Measurements from ENCODE around the gene LSM2. TPM values are rescaled to one million over a fixed set of nuclear protein-coding genes. Genes with fewer than 3 reads are reported as not detected.

Gene LSM2
- total RNA-seq, 1 donor from 2014 or later, result 35.7 TPM

DNA sequence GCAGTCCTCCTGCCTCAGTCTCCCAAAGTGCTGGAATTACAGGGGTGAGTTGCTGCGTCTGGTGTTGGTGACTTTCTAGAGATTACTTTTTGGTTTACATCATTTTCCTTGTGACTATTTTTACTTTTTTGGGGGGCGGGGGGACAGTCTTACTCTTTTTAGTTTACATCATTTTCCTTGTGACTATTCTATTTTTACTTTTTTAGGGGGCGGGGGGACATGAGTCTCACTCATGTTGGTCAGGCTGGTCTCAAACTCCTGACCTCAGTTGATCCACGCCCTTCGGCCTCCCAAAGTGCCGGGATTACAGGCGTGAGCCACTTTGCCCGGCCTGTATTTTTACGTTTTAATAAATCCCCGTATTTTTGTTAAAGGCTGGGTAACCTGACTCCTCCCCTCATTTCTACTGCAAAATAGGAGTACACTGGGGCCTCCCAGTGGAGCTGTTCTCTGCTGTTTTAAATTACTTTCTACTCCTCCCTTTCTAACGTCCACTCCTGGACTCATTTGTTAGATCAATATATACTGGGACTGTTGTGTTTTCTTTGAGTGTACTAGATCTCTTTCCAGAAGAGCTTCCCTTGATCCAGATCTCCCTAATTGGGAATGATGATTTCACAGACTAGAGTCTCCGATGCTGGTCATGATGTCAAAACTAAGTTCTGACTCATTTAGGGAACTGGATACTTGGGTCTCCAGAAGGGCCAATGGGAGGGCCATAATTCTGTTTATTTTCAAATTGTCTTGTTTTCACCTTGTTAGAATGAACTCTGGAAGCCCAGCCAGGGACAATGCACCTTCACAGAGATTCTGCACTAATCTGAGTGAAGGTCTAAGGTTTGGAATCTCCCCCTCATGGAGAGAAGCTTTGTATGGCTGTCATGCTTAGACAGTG lies 30.0 kb upstream of the LSM2 start:
- TF ChIP-seq, protein P1, sequence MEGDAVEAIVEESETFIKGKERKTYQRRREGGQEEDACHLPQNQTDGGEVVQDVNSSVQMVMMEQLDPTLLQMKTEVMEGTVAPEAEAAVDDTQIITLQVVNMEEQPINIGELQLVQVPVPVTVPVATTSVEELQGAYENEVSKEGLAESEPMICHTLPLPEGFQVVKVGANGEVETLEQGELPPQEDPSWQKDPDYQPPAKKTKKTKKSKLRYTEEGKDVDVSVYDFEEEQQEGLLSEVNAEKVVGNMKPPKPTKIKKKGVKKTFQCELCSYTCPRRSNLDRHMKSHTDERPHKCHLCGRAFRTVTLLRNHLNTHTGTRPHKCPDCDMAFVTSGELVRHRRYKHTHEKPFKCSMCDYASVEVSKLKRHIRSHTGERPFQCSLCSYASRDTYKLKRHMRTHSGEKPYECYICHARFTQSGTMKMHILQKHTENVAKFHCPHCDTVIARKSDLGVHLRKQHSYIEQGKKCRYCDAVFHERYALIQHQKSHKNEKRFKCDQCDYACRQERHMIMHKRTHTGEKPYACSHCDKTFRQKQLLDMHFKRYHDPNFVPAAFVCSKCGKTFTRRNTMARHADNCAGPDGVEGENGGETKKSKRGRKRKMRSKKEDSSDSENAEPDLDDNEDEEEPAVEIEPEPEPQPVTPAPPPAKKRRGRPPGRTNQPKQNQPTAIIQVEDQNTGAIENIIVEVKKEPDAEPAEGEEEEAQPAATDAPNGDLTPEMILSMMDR (IDR thresholded peaks at IDR 0.05), result peak; percentile 60
- Mint-ChIP-seq H3K4me1 (ENCODE audit: low read depth) (peaks cover 42% of the 10 kb centered on the region), H3K27ac (ENCODE audit: unreplicated experiment) (peak overlapping the region; percentile 97), H3K27me3 (ENCODE audit: low read depth) (no peaks in the 10 kb centered on the region), H3K4me3 (ENCODE audit: unreplicated experiment) (peak overlapping the region; percentile 95), H3K9me3 (ENCODE audit: low read depth) (no peaks in the 10 kb centered on the region), H3K36me3 (ENCODE audit: low read depth) (peaks cover 34% of the 10 kb centered on the region)
- DNase-seq (ENCODE audit: low spot score), result no peak

DNA sequence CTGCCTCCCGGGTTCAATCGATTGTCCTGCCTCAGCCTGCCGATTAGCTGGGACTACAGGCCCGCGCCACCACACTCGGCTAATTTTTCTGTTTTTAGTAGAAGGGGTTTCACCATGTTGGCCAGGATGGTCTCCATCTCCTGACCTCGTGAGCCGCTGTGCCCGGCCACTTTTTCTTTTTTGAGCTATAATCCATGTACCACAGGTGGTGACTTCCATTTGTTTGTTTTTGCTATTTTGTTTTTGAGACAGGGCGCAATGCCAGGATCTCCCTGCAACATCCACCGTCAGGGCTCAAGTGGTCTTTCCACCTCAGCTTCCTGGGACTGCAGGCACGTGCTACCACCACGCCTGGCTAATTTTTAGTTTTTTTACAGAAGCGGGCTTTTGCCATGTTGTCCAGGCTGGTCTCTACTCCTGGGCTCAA lies 29.3 kb upstream of the LSM2 start:
- TF ChIP-seq, protein P1 (IDR thresholded peaks at IDR 0.05), result no peak
- no peaks in the 10 kb centered on the region for H3K27me3 Mint-ChIP-seq (ENCODE audit: low read depth)
- peak overlapping the region; percentile 97 for H3K27ac Mint-ChIP-seq (ENCODE audit: unreplicated experiment)
- H3K4me1 Mint-ChIP-seq (ENCODE audit: low read depth), result peaks cover 44% of the 10 kb centered on the region
- H3K36me3 Mint-ChIP-seq (ENCODE audit: low read depth), result peaks cover 34% of the 10 kb centered on the region
- no peak for DNase-seq (ENCODE audit: low spot score)
- H3K9me3 Mint-ChIP-seq (ENCODE audit: low read depth), result no peaks in the 10 kb centered on the region
- H3K4me3 Mint-ChIP-seq (ENCODE audit: unreplicated experiment), result peak overlapping the region; percentile 95

DNA sequence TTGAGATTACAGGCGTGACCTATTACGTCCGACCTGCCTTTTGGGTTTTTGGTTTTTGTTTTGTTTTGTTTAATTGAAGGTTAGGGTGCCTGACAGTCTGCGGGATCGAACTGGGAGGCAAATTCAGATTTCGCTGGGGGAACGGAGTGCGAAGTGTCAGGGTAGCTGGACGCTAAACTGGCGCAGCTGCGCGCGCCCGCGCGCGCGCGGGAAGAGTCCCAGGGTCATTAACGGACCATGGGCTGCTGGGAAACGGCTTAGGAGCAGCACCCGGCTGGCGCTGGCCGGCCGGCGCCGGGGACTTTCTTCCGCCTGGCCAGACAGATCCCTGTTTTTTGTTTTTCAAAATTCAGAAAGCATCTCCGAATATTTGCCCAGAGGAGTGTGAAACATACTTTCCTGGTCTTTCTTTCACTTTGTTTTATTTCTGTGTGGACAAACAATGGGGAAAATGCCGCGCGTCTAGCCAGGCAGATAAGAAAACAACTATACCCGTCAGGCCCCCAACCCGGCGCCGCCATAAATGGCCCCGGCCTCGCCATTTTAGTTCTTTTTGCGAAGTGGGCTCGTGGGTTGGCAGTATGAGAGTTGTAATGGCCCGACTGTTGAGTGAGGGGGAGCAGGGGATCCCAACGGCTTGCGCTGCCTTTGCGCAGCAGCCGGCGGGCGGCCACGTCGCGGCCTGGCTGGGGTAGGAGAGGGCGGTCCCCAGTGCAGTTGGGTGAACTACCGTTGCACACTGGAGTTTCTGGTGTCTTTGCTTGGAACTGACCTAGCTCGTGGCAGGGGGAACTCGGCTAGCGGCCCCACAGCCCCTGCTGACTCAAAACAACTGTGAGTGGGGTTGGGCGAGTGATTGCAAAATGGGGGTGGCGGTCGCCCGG lies 27.8 kb upstream of the LSM2 start:
- no peaks in the 10 kb centered on the region for H3K27me3 Mint-ChIP-seq (ENCODE audit: low read depth)
- peak overlapping the region; percentile 97 for H3K27ac Mint-ChIP-seq (ENCODE audit: unreplicated experiment)
- peaks cover 57% of the 10 kb centered on the region for H3K4me1 Mint-ChIP-seq (ENCODE audit: low read depth)
- TF ChIP-seq, protein P1 (IDR thresholded peaks at IDR 0.05), result no peak
- no peaks in the 10 kb centered on the region for H3K9me3 Mint-ChIP-seq (ENCODE audit: low read depth)
- peak overlapping the region; percentile 95 for H3K4me3 Mint-ChIP-seq (ENCODE audit: unreplicated experiment)
- DNase-seq (ENCODE audit: low spot score), result no peak
- peaks cover 30% of the 10 kb centered on the region for H3K36me3 Mint-ChIP-seq (ENCODE audit: low read depth)

DNA sequence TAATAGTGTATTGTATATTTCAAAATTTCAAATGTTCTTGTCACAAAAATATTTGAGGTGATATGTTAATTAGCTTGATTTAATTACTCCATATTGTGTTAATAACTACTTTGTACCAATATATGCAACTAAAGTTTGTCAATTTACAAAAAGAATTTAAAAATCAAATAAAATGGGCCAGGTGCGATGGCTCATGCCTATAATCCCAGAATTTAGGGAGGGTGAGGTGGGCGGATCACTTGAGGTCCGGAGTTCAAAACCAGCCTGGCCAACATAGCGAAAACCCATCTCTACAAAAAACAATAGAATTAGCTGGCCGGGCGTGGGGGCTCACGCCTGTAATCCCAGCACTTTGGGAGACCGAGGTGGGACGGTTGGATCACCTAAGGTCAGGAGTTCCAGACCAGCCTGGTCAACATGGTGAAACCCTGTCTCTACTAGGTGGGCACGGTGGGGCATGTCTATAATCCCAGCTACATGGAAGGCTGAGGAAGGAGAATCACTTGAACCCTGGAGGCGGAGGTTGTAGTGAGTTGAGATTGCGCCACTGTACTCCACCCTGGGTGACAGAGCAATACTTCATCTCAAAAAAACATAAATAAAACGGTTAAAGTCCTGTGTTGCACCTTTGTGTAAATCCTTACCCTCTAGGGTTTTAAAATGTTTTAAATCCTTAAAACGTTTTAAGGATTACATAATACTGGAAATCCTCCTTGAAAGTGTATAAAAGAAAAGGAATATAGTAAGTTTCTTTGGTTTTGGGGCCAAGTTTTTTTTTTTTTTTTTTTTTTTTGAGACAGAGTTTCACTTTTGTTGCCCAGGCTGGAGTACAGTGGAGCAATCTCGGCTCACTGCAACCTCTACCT lies 24.8 kb upstream of the LSM2 start:
- Mint-ChIP-seq H3K27ac (ENCODE audit: unreplicated experiment) (no peak overlapping the region), H3K36me3 (ENCODE audit: low read depth) (peaks cover 12% of the 10 kb centered on the region), H3K4me3 (ENCODE audit: unreplicated experiment) (peak overlapping the region; percentile 80), H3K27me3 (ENCODE audit: low read depth) (no peaks in the 10 kb centered on the region), H3K4me1 (ENCODE audit: low read depth) (peaks cover 42% of the 10 kb centered on the region), H3K9me3 (ENCODE audit: low read depth) (no peaks in the 10 kb centered on the region)
- DNase-seq (ENCODE audit: low spot score), result no peak
- TF ChIP-seq, protein P1 (IDR thresholded peaks at IDR 0.05), result no peak
